Neuron (in vitro differentiated cells): Measurements from ENCODE around the gene TBX1.

ENCODE experiments used
- H2AFZ ChIP-seq: one replicate; pipeline ENCODE4 v1.6.1; 2013; ENCODE audit warnings: low read depth, mild to moderate bottlenecking, inconsistent platforms, low read length, moderate library complexity
- H3K27me3 ChIP-seq: one replicate; pipeline ENCODE4 v1.6.1; 2013; ENCODE audit warnings: low read length; ENCODE audit not compliant: insufficient read depth
- H3K36me3 ChIP-seq: one replicate; pipeline ENCODE4 v1.6.1; 2013; ENCODE audit warnings: low read length; ENCODE audit not compliant: insufficient read depth
- H3K4me1 ChIP-seq: one replicate; pipeline ENCODE4 v1.6.1; 2013; ENCODE audit warnings: low read length; ENCODE audit not compliant: insufficient read depth
- H3K4me3 ChIP-seq: 2 replicates; pipeline ENCODE4 v1.5.1; 2013; ENCODE audit warnings: mild to moderate bottlenecking, low read length, moderate library complexity
- H3K9me3 ChIP-seq: one replicate; pipeline ENCODE4 v1.6.1; 2013; ENCODE audit warnings: low read length

The TBX1 gene

DNA sequence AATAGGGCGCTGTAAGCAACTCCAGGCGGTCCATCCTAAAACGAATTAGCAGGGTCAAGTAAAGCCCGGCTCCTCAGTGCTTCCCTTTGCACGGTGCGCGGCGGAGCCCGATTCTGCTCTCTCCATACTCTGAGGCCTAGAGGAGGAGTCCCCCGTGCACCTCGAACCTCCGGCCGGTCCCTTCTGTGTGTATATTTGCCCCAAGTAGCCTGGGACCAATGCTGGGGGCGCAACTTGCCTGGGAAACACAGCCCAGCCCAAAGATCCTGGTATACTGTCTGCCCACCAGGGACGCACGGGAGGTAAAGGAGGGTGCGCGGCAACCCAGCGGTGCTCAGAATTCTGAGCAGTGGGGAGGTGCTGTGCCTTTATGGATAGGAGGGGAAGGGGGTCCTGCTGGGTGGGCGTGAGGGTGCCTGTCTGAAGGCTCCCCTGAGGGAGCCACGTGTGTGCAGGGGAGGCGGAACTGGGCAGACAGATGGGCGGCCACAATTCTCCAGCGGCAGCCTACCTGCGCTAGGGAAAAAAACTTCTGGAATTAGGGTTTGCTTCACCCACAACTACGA, 4.8 kb upstream of the TBX1 start:
- Histone ChIP-seq H3K9me3 (no peaks in the 10 kb centered on the region), H3K36me3 (no peaks in the 10 kb centered on the region), H2AFZ (no peak overlapping the region), H3K4me1 (peaks cover 5% of the 10 kb centered on the region), H3K4me3 (no peak overlapping the region), H3K27me3 (peaks cover 91% of the 10 kb centered on the region)

DNA sequence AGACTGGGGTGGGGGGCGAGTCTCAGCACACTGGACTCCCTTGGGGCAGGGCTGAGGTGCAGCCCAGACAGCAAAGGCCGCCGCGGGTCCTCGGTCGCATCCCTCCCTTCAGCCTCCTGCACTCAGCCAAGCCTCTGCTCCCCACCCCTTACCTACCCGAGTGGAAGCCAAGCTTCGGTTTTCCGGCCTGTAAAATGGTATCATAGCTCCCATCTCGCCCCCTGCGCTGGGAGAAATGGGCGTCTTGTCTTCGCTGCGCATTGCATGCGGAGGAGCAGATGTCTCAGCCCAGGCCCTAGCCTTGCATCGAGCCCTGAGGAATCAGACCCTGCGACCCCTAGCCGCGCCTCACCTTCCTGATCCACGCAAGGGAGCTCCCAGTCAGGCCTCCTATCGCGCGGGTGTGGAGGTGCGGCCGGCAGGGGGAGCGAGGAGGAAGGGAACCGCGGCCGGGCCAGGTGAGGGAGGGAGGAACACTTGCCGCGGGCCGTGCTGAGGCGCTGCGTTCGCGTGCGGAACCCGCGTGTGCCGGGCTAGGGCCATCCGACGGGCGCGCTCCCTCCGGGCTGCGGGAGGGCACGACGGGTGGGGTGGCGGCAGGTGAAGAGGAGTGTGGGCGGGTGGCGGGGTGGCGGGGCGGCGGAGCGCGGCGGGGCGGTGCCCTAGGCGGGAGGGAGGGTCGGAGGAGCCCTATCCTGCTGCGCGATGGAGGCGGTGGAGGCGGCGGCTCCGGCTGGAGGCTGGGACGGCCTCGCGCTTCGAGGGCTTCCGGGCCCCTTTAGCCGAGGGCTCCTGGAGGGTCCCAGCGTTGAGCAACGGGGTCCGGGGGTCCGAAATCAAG, 4.1 kb upstream of the TBX1 start:
- no peaks in the 10 kb centered on the region for H3K9me3 ChIP-seq
- peaks cover 7% of the 10 kb centered on the region for H3K4me1 ChIP-seq
- H3K4me3 ChIP-seq = no peak overlapping the region
- H3K27me3 ChIP-seq = peaks cover 90% of the 10 kb centered on the region
- no peak overlapping the region for H2AFZ ChIP-seq
- H3K36me3 ChIP-seq = no peaks in the 10 kb centered on the region

DNA sequence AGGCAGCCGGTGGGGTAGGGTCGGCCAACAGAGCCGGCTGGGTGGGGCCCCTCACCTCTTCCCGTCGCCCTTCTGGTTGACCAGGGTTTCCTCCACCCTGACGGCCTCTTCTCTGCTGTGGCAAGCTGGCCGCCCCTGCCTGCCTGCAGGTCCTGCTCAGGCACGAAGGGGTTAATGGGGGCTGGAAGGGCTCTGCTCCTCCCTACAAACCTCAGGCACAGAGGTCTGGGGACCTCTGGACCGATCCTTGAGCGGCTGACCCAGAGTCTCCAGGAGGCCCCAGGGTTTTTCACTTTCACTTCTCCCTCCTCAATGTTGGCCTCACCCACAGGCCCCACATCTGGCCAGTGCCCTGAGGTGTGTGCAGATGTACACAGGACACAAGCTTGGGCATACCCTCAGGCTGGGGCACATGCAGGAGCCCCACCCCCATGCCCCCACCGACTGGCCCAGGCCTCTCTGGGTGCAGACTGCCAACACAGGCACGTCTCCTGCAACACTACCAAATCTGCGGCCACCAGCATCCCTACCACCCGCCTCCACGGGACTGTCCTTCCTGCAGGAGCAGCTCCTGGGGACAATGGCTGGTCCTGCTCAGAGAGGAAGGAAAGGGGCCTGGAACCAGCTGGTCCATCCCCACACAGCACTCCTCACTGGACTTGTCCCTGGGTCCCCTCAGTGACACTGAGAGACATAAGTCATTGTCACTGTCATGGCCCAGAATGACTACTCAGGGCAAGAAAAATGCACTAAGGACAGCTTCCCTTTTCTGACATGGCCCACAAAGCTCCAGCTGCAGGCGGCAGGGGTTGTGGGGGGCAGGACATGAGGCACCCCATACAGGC, 3.2 kb upstream of the TBX1 start:
- Histone ChIP-seq H3K9me3 (no peaks in the 10 kb centered on the region), H3K4me3 (no peak overlapping the region), H3K4me1 (peaks cover 7% of the 10 kb centered on the region), H3K36me3 (no peaks in the 10 kb centered on the region), H3K27me3 (peaks cover 90% of the 10 kb centered on the region), H2AFZ (no peak overlapping the region)

DNA sequence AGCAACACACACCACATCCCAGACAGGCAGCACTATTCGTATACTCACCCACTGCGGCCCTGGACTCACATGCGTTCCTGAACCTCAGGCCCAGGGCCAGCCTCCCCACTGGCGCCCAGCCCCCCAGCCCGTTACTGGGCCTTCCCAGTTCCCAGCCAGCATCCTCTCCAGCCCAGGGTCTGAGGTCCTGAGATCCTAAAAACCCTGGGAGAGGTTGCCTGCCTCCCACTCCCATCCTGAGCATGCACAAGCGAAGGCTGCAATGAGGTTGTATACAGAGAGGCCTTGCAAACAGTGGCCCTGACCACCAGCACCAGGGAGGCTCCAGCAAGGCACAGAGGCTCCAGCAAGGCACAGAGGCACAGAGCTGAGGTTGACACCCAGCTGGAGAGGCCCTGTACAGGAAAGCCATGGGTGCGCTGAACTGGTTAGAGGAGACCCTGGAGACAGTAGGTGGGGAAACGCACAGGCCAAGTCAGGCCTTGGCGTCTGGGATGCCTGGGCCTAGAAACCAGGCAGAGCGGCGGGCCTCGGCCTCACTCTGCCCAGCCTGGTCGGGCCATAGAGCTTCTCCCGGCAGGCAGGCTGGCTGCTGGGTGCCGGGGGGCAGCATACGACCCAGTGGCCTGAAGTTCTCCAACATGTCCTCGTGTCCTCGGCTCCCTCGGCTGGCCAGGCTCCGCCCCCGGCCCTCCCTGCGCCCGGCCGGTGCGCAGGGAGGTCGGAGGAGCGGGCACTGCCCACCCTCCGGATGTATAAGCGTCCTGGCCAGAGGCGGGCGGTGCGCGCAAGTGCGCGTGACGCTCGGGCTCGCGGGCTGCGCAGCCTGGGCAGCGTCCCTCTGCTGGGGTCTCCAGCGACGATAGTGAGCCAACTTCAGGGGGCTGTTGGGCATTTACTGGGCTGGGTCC, 2.3 kb upstream of the TBX1 start:
- Histone ChIP-seq H2AFZ (no peak overlapping the region), H3K27me3 (peaks cover 90% of the 10 kb centered on the region), H3K4me1 (peaks cover 7% of the 10 kb centered on the region), H3K36me3 (no peaks in the 10 kb centered on the region), H3K4me3 (no peak overlapping the region), H3K9me3 (peaks cover 2% of the 10 kb centered on the region)

DNA sequence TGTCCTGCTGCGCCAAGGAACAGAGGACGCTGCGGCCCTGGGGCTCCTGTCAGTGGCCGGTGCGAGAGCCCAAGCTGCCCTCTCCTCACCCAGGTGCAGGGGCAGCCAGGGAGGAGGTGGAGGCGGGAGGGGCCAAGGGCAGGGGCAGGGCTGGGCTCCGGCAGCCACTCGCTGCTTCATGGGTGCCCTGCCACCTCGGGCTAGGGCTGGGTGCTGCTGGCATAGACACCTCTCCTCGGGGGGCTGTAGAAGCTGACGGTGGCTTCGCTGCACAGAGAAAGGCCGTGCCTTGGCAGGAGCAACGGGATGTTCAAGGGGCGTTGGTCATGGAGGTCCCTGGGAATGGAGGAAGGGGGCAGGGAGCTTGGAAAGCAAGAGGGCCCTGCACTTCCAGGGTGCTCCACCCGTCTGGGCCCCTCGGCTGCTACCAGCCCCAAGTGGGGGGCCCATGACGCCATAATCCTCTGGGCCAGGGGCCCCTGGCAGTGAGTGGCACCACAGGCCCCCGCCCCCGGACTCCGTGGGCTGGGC, 1.6 kb upstream of the TBX1 start:
- peaks cover 10% of the 10 kb centered on the region for H3K9me3 ChIP-seq
- H3K27me3 ChIP-seq = peaks cover 90% of the 10 kb centered on the region
- H3K36me3 ChIP-seq = no peaks in the 10 kb centered on the region
- no peak overlapping the region for H2AFZ ChIP-seq
- H3K4me3 ChIP-seq = no peak overlapping the region
- H3K4me1 ChIP-seq = peaks cover 7% of the 10 kb centered on the region

DNA sequence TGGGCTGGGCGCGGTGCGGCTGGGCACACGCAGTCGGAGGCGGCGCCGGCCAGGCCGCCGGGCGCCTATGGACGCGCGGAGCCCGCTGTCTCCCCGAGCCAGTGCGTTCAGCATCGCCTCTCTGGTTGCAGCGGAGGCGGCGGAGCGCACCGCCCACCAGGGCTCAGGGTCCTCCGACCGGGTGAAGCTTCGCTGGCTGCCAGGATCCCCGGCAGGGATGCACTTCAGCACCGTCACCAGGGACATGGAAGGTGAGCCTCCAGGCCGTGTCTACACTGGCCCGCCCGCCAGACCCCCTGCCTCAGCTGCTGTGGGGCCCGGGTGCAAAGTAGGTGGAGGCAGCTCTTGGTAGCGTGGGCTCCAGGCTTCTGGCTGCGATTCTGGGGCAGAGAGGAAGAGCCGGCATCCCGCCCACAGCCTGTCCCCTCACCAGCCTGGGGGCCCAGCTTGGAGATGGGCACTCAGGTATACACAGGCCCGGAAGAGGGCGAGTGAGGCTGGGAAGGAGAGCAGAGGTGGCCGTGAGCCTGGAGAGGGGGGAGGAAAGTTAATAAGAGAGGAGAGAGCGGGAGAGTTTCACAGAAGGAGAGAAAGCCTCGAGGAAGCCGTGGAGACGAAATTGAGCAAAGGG, 1.0 kb upstream of the TBX1 start:
- no peak overlapping the region for H2AFZ ChIP-seq
- H3K4me3 ChIP-seq = no peak overlapping the region
- H3K36me3 ChIP-seq = no peaks in the 10 kb centered on the region
- peaks cover 11% of the 10 kb centered on the region for H3K9me3 ChIP-seq
- peaks cover 90% of the 10 kb centered on the region for H3K27me3 ChIP-seq
- H3K4me1 ChIP-seq = peaks cover 7% of the 10 kb centered on the region

DNA sequence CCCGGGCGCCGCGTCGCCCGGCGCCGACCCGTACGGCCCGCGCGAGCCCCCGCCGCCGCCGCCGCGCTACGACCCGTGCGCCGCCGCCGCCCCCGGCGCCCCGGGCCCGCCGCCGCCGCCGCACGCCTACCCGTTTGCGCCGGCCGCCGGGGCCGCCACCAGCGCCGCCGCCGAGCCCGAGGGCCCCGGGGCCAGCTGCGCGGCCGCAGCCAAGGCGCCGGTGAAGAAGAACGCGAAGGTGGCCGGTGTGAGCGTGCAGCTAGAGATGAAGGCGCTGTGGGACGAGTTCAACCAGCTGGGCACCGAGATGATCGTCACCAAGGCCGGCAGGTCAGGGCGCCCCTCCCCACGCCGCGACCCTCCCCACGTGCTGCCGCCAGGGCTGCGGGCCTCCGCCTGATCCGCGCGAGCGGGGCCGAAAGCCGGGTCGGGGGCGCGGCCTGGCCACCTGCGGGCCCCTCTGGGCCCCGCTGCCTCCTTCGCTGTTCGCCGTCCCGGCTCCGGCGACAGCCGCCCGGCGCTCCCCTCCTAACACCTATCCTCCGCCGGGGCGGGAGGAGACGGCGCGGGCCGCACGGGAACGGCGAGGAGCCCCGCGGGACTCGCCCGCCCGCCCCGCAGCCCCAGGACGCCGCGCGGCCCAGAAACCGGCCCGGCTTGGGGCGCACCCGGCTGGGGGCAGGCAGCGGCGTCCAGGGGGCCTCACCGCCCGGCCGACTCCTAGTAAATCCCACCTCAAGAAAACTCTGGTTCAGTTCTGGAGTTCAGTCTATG, 560 bp downstream of the TBX1 start:
- Histone ChIP-seq H2AFZ (no peak overlapping the region), H3K4me3 (no peak overlapping the region), H3K9me3 (peaks cover 11% of the 10 kb centered on the region), H3K4me1 (peaks cover 3% of the 10 kb centered on the region), H3K36me3 (no peaks in the 10 kb centered on the region), H3K27me3 (peaks cover 88% of the 10 kb centered on the region)

DNA sequence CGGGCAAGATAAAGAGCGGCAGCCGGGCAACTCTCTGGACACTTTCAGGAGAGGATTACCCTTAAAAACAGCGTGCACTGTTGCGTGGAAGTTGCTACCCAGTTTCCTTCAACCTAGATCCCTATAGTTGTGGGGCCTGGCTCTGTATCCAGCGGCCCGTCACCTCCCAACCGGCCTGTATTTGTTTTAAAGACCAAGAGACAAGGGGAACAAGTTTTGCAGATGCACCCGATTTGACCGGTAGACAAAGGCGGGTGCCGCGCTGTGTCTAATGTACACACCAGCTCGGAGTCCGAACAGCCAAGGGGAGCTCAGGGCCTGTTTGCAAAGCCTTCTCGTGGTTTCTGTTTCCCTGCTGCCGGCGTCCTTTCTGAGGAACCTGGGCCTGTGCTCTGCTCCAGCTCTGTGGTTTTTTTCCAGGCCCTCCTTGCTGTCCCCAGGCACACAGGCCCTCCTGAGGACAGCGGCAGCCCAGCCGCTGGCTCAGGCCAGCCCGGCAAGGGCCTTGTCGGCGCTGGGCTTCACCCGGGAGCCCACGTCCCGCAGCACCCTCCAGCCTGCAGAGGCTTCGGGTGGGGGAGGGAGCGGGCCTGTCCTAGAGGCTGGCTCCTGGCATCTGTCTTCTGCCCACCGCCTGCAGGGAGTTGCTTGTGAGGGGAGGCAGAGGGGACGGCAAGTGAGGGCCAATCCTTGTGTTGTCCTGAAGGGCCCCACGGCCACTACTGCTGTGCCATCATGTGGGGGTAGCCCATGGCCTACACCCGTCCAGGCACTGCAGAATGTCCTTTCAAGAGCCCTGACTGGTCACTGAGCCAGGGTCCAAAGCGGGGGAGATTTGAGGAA, 1.4 kb downstream of the TBX1 start:
- H3K4me3 ChIP-seq = no peak overlapping the region
- H2AFZ ChIP-seq = no peak overlapping the region
- peaks cover 3% of the 10 kb centered on the region for H3K4me1 ChIP-seq
- H3K27me3 ChIP-seq = peaks cover 88% of the 10 kb centered on the region
- H3K36me3 ChIP-seq = no peaks in the 10 kb centered on the region
- peaks cover 11% of the 10 kb centered on the region for H3K9me3 ChIP-seq

DNA sequence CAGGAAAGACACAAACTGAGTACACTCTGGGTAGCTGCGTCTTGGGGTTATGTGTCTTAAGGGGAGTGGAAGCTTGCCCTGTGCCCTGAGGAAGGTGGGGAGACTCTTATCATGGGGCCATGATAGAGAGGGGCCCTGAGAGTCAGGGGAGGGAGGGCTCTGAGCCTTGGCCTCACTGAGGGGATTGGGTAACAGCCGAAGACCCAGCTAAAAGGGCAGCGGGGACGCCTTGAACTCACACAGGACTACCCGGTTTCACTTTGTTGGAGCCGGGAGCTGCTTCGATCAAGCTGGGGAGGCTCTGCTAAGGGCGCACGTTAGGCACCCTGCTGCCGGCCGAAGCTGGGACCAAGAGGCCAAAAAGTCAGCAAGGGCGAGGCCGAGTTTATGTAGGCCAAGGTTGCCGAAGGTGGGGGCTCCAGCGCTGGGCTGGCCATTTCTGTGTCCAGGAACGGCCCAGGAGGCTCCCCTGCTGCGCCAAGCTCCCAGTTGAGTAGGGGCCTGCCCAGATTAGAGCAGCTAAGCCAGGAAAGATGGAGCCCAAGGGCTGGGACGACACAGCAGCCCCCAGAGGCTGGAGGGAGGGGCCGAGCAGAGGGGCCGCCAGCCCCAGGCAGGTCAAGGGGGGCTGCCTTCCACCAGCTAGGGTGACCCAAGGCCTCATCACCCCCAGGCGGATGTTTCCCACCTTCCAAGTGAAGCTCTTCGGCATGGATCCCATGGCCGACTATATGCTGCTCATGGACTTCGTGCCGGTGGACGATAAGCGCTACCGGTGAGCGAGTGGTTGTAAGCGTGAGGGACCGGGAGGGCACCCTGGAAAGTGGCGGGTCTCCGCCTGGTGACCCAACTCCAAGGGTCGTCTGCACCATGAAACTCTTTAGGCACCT, 2.2 kb downstream of the TBX1 start:
- Histone ChIP-seq H3K4me3 (no peak overlapping the region), H3K36me3 (no peaks in the 10 kb centered on the region), H3K9me3 (peaks cover 11% of the 10 kb centered on the region), H2AFZ (no peak overlapping the region), H3K4me1 (peaks cover 7% of the 10 kb centered on the region), H3K27me3 (peaks cover 88% of the 10 kb centered on the region)

DNA sequence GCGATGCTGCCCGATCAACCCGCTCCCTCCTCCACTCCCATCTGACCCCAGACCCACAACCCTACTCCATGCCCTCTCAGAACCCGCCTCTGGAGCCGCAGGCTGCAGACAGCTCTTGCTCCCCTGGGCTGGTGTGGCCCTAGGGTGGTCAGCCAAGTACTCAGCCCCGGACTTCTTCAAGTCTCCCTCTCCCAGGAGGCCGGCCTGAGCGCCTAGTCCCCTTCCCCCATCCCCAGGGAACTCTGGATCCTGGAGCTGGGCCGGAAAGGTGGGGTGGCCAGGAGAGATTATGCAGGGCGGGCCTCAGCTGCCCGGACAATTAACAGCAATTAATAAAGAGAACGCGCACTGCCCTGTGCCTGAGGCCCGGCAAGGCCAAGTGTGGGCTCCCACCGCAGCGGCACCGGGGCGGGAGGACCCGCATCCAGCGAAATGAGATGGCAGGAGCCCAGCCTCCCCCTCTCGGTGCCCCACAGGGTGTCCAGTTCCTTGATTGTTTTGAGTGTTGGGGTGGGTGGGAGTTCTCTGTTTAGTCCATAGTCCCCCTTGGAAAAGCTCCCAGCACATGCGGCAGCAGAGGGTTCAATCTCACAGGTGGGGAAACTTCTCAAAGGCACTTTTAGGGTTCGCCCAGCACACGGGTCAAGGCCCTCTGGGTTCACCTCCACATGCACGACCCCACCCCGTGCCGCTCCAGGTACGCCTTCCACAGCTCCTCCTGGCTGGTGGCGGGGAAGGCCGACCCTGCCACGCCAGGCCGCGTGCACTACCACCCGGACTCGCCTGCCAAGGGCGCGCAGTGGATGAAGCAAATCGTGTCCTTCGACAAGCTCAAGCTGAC, 3.1 kb downstream of the TBX1 start:
- no peak overlapping the region for H3K4me3 ChIP-seq
- peaks cover 9% of the 10 kb centered on the region for H3K4me1 ChIP-seq
- peaks cover 11% of the 10 kb centered on the region for H3K9me3 ChIP-seq
- no peak overlapping the region for H2AFZ ChIP-seq
- H3K36me3 ChIP-seq = no peaks in the 10 kb centered on the region
- peaks cover 88% of the 10 kb centered on the region for H3K27me3 ChIP-seq
